Mesendoderm (in vitro differentiated cells): ENCODE data around the gene PDCD7.

Experiments used
- DNase-seq: peaks from one replicate; pipeline ENCODE4 v3.0.0; 2013
- H2AK5ac ChIP-seq: 2 replicates; pipeline ENCODE4 v1.6.1; 2013; ENCODE audit warnings: low read length, inconsistent platforms
- H2BK120ac ChIP-seq: 2 replicates; pipeline ENCODE4 v1.6.1; 2013; ENCODE audit warnings: low read depth, mild to moderate bottlenecking, low read length, moderate library complexity, mixed read lengths
- H2BK15ac ChIP-seq: replicated peaks from 2 replicates; pipeline ENCODE4 v1.6.1; 2013; ENCODE audit warnings: low read depth, mild to moderate bottlenecking, moderate library complexity
- H2BK5ac ChIP-seq: 2 replicates; pipeline ENCODE4 v1.6.1; 2013; ENCODE audit warnings: low read length, inconsistent platforms
- H3K18ac ChIP-seq: 2 replicates; pipeline ENCODE4 v1.6.1; 2013; ENCODE audit warnings: mild to moderate bottlenecking, low read length, mixed read lengths
- H3K23ac ChIP-seq: one replicate; pipeline ENCODE4 v1.6.1; 2013; ENCODE audit warnings: low read length
- H3K27ac ChIP-seq: 2 replicates; pipeline ENCODE4 v1.5.1; 2013; ENCODE audit warnings: low read depth, mild to moderate bottlenecking, inconsistent platforms, low read length, moderate library complexity
- H3K27me3 ChIP-seq: 2 replicates; pipeline ENCODE4 v1.6.1; 2013; ENCODE audit warnings: low read length, control low read depth, mild to moderate bottlenecking, inconsistent platforms; ENCODE audit not compliant: insufficient read depth, poor library complexity
- H3K36me3 ChIP-seq: 2 replicates; pipeline ENCODE4 v1.6.1; 2013; ENCODE audit warnings: low read length, inconsistent platforms; ENCODE audit not compliant: control insufficient read depth, insufficient read depth
- H3K4ac ChIP-seq: one replicate; pipeline ENCODE4 v1.6.1; 2013; ENCODE audit warnings: low read depth, mild to moderate bottlenecking, low read length, moderate library complexity
- H3K4me1 ChIP-seq: 2 replicates; pipeline ENCODE4 v1.6.1; 2013; ENCODE audit warnings: low read depth, low read length, inconsistent platforms; ENCODE audit not compliant: control insufficient read depth
- H3K4me2 ChIP-seq: 2 replicates; pipeline ENCODE4 v1.6.1; 2013; ENCODE audit warnings: low read length
- H3K4me3 ChIP-seq: 2 replicates; pipeline ENCODE4 v1.5.1; 2013; ENCODE audit warnings: mild to moderate bottlenecking, low read length
- H3K56ac ChIP-seq: one replicate; pipeline ENCODE4 v1.6.1; 2013; ENCODE audit warnings: low read length
- H3K79me1 ChIP-seq: 2 replicates; pipeline ENCODE4 v1.6.1; 2013; ENCODE audit warnings: low read length, inconsistent platforms
- H3K79me2 ChIP-seq: 2 replicates; pipeline ENCODE4 v1.6.1; 2013; ENCODE audit warnings: mild to moderate bottlenecking, low read length; ENCODE audit not compliant: control insufficient read depth, insufficient read depth
- H3K9ac ChIP-seq: 2 replicates; pipeline ENCODE4 v1.6.1; 2013; ENCODE audit warnings: low read length, inconsistent platforms
- H4K5ac ChIP-seq: one replicate; pipeline ENCODE4 v1.6.1; 2013; ENCODE audit warnings: low read length
- H4K8ac ChIP-seq: one replicate; pipeline ENCODE4 v1.6.1; 2013; ENCODE audit warnings: low read depth, mild to moderate bottlenecking, control low read depth, low read length, moderate library complexity
- WGBS: extraction: QIAGEN DNeasy Blood & Tissue Kit; methylation state at CpG from one replicate; pipeline ENCODE4 v1.1.7; 2013; ENCODE audit warnings: low lambda C conversion rate, missing lambda C conversion rate; ENCODE audit not compliant: insufficient coverage; ENCODE audit errors: extremely low coverage; 5-methylcytosine and 5-hydroxymethylcytosine counted together

The PDCD7 gene

DNA sequence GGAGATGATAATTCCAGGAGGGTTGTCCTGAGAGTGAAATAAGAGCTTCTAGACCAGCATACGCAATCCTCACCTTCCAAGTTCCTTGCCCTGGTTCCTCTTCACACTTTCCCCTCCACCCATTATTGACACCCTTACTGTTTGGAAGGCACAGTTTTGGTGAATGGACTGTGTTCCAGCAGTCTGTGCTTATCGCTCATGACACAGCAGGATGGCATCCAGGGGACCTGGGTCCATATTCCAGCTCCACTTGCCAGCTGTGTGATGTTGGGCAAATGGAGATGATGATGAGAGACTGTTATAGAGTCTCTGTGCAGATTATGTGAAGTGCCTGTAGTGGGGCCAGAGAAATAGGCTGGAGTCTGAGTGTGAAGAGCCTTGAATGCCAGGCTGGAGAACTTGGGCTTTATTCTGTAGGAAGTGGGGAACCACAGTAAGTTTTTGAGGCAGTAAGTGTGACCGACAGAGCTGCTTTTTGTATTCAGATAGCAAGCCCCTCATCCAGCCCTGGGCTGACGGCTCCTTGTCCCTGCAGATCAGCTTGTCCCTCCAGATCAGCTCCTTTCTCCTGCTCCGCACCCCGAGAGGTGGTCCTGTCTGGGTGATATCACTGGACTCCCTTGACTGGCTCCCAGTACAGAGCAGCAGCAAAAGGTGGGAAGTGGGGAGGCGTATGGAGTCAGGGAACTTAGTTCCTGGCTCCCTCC lies 49.0 kb downstream of the PDCD7 start:
- no peak overlapping the region for H2BK120ac ChIP-seq
- H2BK5ac ChIP-seq, result no peak overlapping the region
- no peaks in the 10 kb centered on the region for H3K79me2 ChIP-seq
- no peak overlapping the region for H2AK5ac ChIP-seq
- H4K5ac ChIP-seq, result no peak overlapping the region
- no peak overlapping the region for H3K18ac ChIP-seq
- DNase-seq, result no peak
- H3K4me2 ChIP-seq, result no peak overlapping the region
- no peak overlapping the region for H3K4ac ChIP-seq
- no peak overlapping the region for H3K9ac ChIP-seq
- no peak overlapping the region for H3K4me3 ChIP-seq
- H4K8ac ChIP-seq, result no peak overlapping the region
- peaks cover 21% of the 10 kb centered on the region for H3K4me1 ChIP-seq
- H3K79me1 ChIP-seq, result no peaks in the 10 kb centered on the region
- no peaks in the 10 kb centered on the region for H3K36me3 ChIP-seq
- H2BK15ac ChIP-seq, result no peak overlapping the region
- H3K27ac ChIP-seq, result no peak overlapping the region
- no peaks in the 10 kb centered on the region for H3K27me3 ChIP-seq
- WGBS, result no CpG with 5 or more reads among the region's 7 CpGs
- H3K23ac ChIP-seq, result no peak overlapping the region
- no peak overlapping the region for H3K56ac ChIP-seq

DNA sequence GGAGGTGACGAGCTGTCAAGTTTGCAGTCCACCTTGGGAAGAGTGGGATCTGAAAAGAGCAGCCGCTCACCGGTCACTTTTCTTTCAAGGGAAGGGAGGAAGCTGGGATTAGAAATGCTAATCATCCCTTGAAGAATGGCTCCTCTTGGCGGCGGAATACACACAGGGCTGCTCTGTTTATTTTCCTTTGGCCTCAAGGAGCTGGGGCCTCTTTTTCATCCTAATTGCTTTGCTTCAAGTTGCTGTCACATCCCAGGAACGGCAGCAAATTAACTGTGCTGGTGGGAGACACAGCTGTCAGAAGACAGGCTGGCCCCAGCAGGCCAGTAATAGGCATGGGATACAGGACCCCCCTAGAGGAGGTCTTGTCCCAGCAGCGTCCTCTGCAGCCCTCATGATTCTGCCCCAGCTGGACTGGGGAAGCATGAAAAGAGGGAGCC lies 50.3 kb downstream of the PDCD7 start:
- peak overlapping the region; percentile 60 for H3K27ac ChIP-seq

GRCh38 chr15:65082303-65082953 lies 51.2 kb downstream of the PDCD7 start:
- no peak overlapping the region for H3K27ac ChIP-seq
- H2BK15ac ChIP-seq, result no peak overlapping the region
- H3K79me1 ChIP-seq, result no peaks in the 10 kb centered on the region
- no peaks in the 10 kb centered on the region for H3K36me3 ChIP-seq
- no peak overlapping the region for H3K23ac ChIP-seq
- H3K4me1 ChIP-seq, result peaks cover 14% of the 10 kb centered on the region
- H3K4me3 ChIP-seq, result no peak overlapping the region
- peak; percentile 65 for DNase-seq
- H4K5ac ChIP-seq, result no peak overlapping the region
- H3K56ac ChIP-seq, result peak overlapping the region; percentile 65
- no peak overlapping the region for H4K8ac ChIP-seq
- whole genome bisulfite sequencing, result no CpG with 5 or more reads among the region's 7 CpGs
- H3K4ac ChIP-seq, result no peak overlapping the region
- H3K9ac ChIP-seq, result peak overlapping the region; percentile 13
- H3K4me2 ChIP-seq, result no peak overlapping the region
- no peak overlapping the region for H2BK5ac ChIP-seq
- no peak overlapping the region for H3K18ac ChIP-seq
- H2AK5ac ChIP-seq, result no peak overlapping the region
- H2BK120ac ChIP-seq, result no peak overlapping the region
- no peaks in the 10 kb centered on the region for H3K79me2 ChIP-seq
- no peaks in the 10 kb centered on the region for H3K27me3 ChIP-seq

More for the DNA sequence above, 50.3 kb downstream of the PDCD7 start:
- Histone ChIP-seq H3K79me1 (no peaks in the 10 kb centered on the region), H3K4ac (no peak overlapping the region), H3K79me2 (no peaks in the 10 kb centered on the region), H3K27me3 (no peaks in the 10 kb centered on the region), H2BK120ac (no peak overlapping the region), H3K4me1 (peaks cover 14% of the 10 kb centered on the region), H4K8ac (no peak overlapping the region), H3K18ac (peak overlapping the region; percentile 53), H4K5ac (no peak overlapping the region), H3K36me3 (no peaks in the 10 kb centered on the region), H2AK5ac (no peak overlapping the region), H2BK5ac (peak overlapping the region; percentile 61), H3K4me3 (no peak overlapping the region), H3K4me2 (no peak overlapping the region), H3K56ac (peak overlapping the region; percentile 71), H2BK15ac (no peak overlapping the region), H3K9ac (peak overlapping the region; percentile 47), H3K23ac (no peak overlapping the region)
- WGBS, result no CpG with 5 or more reads among the region's 7 CpGs
- DNase-seq, result peak; percentile 87

GRCh38 chr15:65081758-65082157 lies 51.9 kb downstream of the PDCD7 start:
- Histone ChIP-seq H3K79me1 (no peaks in the 10 kb centered on the region), H2BK15ac (no peak overlapping the region), H3K4me2 (no peak overlapping the region), H3K4me3 (no peak overlapping the region), H3K36me3 (no peaks in the 10 kb centered on the region), H2AK5ac (no peak overlapping the region), H4K8ac (no peak overlapping the region), H3K56ac (peak overlapping the region; percentile 11), H3K9ac (no peak overlapping the region), H3K18ac (no peak overlapping the region), H3K23ac (no peak overlapping the region), H4K5ac (no peak overlapping the region), H3K4ac (no peak overlapping the region), H3K27ac (no peak overlapping the region), H2BK120ac (no peak overlapping the region), H3K27me3 (no peaks in the 10 kb centered on the region), H3K4me1 (peaks cover 14% of the 10 kb centered on the region), H2BK5ac (no peak overlapping the region), H3K79me2 (no peaks in the 10 kb centered on the region)
- WGBS, result no CpG with 5 or more reads among the region's 5 CpGs
- DNase-seq, result no peak

DNA sequence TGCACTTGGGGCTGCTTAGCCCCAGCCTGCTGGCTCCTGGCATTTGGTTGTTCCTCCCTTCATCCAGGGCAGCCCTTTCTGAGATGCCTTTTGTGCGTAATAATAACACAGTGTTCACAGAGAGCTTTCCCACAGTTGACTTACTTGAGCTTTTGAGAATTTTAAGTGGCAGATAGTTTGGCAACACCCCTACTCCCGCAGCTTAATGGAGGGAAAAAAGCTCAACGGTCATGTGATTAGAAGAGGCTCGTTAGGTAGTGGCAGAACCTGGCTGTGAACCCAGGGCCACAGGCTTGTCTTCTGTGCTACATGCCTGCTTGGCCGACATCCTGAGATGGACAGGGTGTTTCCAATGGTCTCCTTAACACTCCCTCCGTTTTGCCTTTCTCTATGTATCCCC lies 52.3 kb downstream of the PDCD7 start:
- Histone ChIP-seq H3K79me1 (no peaks in the 10 kb centered on the region), H3K79me2 (no peaks in the 10 kb centered on the region), H3K4ac (no peak overlapping the region), H3K36me3 (no peaks in the 10 kb centered on the region), H3K27ac (no peak overlapping the region), H3K27me3 (no peaks in the 10 kb centered on the region), H3K4me1 (peaks cover 14% of the 10 kb centered on the region), H4K8ac (no peak overlapping the region), H3K23ac (no peak overlapping the region), H2BK5ac (no peak overlapping the region), H3K9ac (no peak overlapping the region), H2AK5ac (no peak overlapping the region), H3K4me2 (no peak overlapping the region), H3K56ac (peak overlapping the region; percentile 11), H3K18ac (no peak overlapping the region), H4K5ac (no peak overlapping the region), H3K4me3 (no peak overlapping the region), H2BK15ac (no peak overlapping the region), H2BK120ac (no peak overlapping the region)
- DNase-seq, result no peak
- no CpG with 5 or more reads among the region's 6 CpGs for WGBS
